Measurements from ENCODE around the gene POM121. TPM values are rescaled to one million over a fixed set of nuclear protein-coding genes. Genes with fewer than 3 reads are reported as not detected.
A peak's percentile ranks its signal among the peaks of the same experiment; 100 is the strongest.
"Not testable (repeated sequence)": the region's sequence is repeated elsewhere in the genome, so short reads cannot be mapped to it uniquely, and the experiment has no call there.

POM121 gene
- 10 to 100 TPM; 12.1 to 66.3 (median 23.9) TPM for total RNA-seq
- 1 to 10 TPM; 7.5 to 9.8 (median 7.5) TPM for polyA plus RNA-seq
- long read RNA-seq, donor 1, partial matches to known transcripts: 9 of 9 reads
- long read RNA-seq, donor 1, other reads (novel, unspliced or antisense): 0 of 9 reads
- long read RNA-seq, donor 2: 0 reads
- long read RNA-seq, donor 3, partial matches to known transcripts: 0 of 1 reads
- long read RNA-seq, donor 3, other reads (novel, unspliced or antisense): 0 of 1 reads
- long read RNA-seq, donor 4: 0 reads
- long read RNA-seq, donor 5, partial matches to known transcripts: 5 of 5 reads
- long read RNA-seq, donor 5, other reads (novel, unspliced or antisense): 0 of 5 reads
- long read RNA-seq, donor 6, partial matches to known transcripts: 6 of 6 reads
- long read RNA-seq, donor 6, other reads (novel, unspliced or antisense): 0 of 6 reads
- long read RNA-seq, donor 7, partial matches to known transcripts: 5 of 5 reads
- long read RNA-seq, donor 7, other reads (novel, unspliced or antisense): 0 of 5 reads
- long read RNA-seq, donor 8, partial matches to known transcripts: 5 of 5 reads
- long read RNA-seq, donor 8, other reads (novel, unspliced or antisense): 0 of 5 reads
- long read RNA-seq, donor 9, partial matches to known transcripts: 5 of 5 reads
- long read RNA-seq, donor 9, other reads (novel, unspliced or antisense): 0 of 5 reads
- long read RNA-seq, donor 10: 0 reads

DNA sequence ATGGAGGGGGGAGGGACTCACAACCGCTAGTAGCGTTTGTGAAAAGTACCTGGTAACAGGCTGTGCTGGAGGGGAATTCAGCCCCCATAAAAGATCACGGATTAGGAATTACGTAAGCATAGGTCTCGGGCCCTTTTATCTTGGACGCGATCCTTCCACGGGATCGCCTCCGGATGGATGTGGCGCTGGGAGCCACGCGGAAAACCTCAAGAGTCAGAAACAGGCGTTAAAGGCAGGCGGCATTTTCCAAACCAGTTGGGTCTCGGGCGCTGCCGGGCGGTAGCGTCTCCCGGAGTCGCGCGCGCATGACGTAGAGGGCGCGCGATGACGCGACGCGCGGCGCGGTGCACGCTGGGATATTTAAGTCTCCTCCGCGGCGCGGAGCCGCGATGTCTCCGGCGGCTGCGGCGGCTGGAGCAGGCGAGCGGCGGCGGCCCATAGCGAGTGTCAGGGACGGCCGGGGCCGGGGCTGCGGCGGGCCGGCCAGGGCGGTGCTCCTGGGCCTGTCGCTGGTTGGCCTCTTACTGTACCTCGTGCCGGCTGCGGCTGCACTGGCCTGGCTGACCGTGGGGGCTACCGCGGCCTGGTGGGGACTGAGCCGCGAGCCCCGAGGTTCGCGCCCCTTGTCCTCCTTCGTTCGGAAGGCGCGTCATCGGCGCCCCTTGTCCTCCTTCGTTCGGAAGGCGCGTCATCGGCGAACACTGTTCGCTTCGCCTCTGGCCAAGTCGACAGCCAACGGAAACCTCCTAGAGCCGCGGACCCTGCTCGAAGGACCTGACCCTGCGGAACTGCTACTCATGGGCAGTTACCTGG is at the start of gene POM121:
POM121 (plus strand) TSS at position 363 of the 813 bp plus-strand sequence; CDS start at position 390, 27 bp downstream.
- TF ChIP-seq CTCF (IDR thresholded peaks at IDR 0.05): no peak
- TF ChIP-seq POLR2AphosphoS5 (IDR thresholded peaks at IDR 0.05): peak; percentile 61 to 84 (median 71)
- no peak for TF ChIP-seq POLR2A (IDR thresholded peaks at IDR 0.05)
- no peak for TF ChIP-seq EP300 (IDR thresholded peaks at IDR 0.05)
- Histone ChIP-seq H3K4me1 (peaks cover 19 to 36% (median 29%) of the 10 kb centered on the region in 4 donors), H3K27me3 (no peaks in the 10 kb centered on the region), H3K36me3 (peaks cover 30 to 46% (median 35%) of the 10 kb centered on the region in 4 donors), H3K27ac (peak within 1 kb of the TSS; percentile 73 to 97 (median 96)), H3K4me3 (peak within 1 kb of the TSS; percentile 80 to 90 (median 88)), H3K9me3 (no peaks in the 10 kb centered on the region)
- intact Hi-C loops (cut with DNase I; ENCODE audit: low total_unique reads): no loop called here
- peak; percentile 90 to 96 for DNase-seq
- 0 to 1% (median 0%) methylated on average over 29 to 91 of the region's 91 CpGs for WGBS, 5 donors

DNA sequence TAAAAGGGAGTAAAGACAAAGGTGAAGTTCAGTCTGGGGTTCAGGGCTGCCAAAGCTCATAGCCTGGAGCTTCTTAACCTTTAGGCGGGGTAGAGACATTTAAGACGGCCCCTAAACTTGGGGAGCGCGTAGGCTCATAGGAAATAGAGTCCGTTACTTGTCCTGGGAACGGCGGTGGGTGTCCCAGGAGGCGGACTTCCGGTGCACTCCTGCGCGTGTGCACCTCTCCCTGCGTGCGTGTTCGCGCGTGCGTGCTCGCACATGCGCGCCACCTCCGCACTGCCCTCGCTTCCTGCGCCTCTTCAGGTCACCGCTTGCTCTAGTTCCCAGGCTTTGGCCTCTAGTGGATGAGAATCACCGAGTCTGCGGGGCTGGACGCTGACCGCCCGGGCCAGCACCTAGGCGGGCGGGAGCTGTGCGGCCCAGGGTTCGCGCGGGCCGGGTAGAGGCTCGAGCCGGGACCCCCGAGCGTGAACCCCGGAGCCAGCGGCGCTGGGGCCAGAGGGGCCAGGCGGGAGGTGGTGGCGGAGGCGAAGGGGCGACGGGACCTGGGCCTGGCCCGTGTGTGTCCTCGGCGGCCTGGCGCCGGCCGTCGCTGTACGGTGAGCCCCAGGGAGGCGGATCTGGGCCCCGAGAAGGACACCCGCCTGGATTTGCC is 45.7 kb upstream of the POM121 start:
- peak; percentile 80 to 91 for DNase-seq
- H3K27me3 ChIP-seq; H3K9me3 ChIP-seq; intact Hi-C loops (cut with DNase I; ENCODE audit: low total_unique reads): not testable (repeated sequence)
- TF ChIP-seq POLR2AphosphoS5 (IDR thresholded peaks at IDR 0.05): peak; percentile 93 to 95 (median 94)
- peak in 1 of 7 experiments; percentile 9 for TF ChIP-seq CTCF (IDR thresholded peaks at IDR 0.05)
- Histone ChIP-seq H3K36me3 (peaks cover 0 to 13% (median 10%) of the 10 kb centered on the region in 4 donors), H3K4me1 (peaks cover 0 to 16% (median 8%) of the 10 kb centered on the region in 4 donors), H3K4me3 (peak overlapping the region; percentile 63 to 89 (median 74)), H3K27ac (peak overlapping the region; percentile 90 to 95 (median 92))
- 0% methylated on average over 4 to 54 of the region's 59 CpGs for WGBS, 5 donors

- 0 to 1% (median 0%) methylated on average over 15 to 35 of the region's 35 CpGs for WGBS, 5 donors
Observed at GRCh38 chr7:72879737-72880215, 45.1 kb upstream of the POM121 start.

GRCh38 chr7:72891750-72892149 is 33.1 kb upstream of the POM121 start:
- intact Hi-C loops (cut with DNase I; ENCODE audit: low total_unique reads); H3K4me1 ChIP-seq; DNase-seq; H3K4me3 ChIP-seq; H3K9me3 ChIP-seq; H3K27ac ChIP-seq; H3K27me3 ChIP-seq: not testable (repeated sequence)
- WGBS, 5 donors: 85 to 89% (median 87%) methylated on average over 4 of the region's 4 CpGs
- H3K36me3 ChIP-seq: peaks cover 31 to 65% (median 59%) of the 10 kb centered on the region in 4 donors

More at GRCh38 chr7:72879737-72880215, 45.1 kb upstream of the POM121 start:
- Histone ChIP-seq H3K36me3 (peaks cover 0 to 13% (median 10%) of the 10 kb centered on the region in 4 donors), H3K4me3 (peak overlapping the region; percentile 63 to 89 (median 74)), H3K27ac (peak overlapping the region; percentile 90 to 95 (median 92)), H3K4me1 (peaks cover 0 to 16% (median 8%) of the 10 kb centered on the region in 4 donors)
- peak in 2 of 3 donors; percentile 32 to 51 for TF ChIP-seq POLR2AphosphoS5 (IDR thresholded peaks at IDR 0.05)
- intact Hi-C loops (cut with DNase I; ENCODE audit: low total_unique reads); H3K27me3 ChIP-seq; H3K9me3 ChIP-seq: not testable (repeated sequence)
- DNase-seq: peak; percentile 57 to 81

DNA sequence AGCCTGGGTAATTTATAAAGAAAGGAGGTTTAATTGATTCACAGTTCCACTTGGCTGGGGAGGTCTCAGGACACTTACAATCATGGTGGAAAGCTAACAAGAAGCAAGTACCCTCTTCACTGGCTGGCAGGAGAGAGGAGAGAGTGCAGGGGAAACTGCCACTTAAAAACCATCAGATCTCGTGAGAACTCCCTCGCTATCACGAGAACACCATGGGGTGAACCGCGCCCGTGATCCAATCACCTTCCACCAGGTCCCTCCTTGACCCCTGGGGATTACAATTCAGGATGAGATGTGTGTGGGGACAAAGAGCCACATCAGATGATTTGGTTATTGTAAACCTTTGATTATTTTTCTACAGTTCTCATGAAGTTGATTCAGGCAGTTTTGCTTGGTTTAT is 20.2 kb upstream of the POM121 start:
- 91 to 95% (median 93%) methylated on average over 6 of the region's 6 CpGs for WGBS, 5 donors
- not testable (repeated sequence) for H3K4me1 ChIP-seq, H3K27me3 ChIP-seq, DNase-seq, H3K27ac ChIP-seq, H3K9me3 ChIP-seq, H3K4me3 ChIP-seq
- H3K36me3 ChIP-seq: peaks cover 19 to 75% (median 66%) of the 10 kb centered on the region in 4 donors
- intact Hi-C loops (cut with DNase I; ENCODE audit: low total_unique reads): loop anchor here (10.0 kb wide), 1 partner anchor 90 kb away; no protein-coding TSS in a partner anchor

GRCh38 chr7:72908422-72908821 is 16.5 kb upstream of the POM121 start:
- H3K27ac ChIP-seq: not testable (repeated sequence)
- intact Hi-C loops (cut with DNase I; ENCODE audit: low total_unique reads): loop anchor here (10.0 kb wide), 1 partner anchor 94 kb away; no protein-coding TSS in a partner anchor

DNA sequence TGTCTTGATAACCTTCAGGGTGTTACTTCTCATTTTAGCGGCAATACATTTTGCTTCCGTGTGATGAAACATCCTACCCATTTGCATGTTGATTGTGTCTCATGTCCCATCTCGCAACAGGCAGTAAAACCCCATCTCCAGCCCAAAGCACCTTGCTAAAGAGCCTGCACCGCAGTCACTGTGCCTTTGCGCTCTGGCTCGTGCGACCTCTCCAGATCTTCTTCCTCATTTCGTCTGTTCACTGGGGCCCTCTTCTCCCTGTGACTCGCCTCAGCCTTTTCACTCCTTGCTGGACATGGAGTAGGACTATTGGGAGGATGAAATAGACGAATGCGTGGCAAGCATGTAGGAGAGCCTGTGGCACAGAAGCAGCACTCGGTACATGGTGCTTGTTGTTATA is 13.5 kb upstream of the POM121 start:
- H3K4me3 ChIP-seq; intact Hi-C loops (cut with DNase I; ENCODE audit: low total_unique reads); DNase-seq; H3K9me3 ChIP-seq; H3K27me3 ChIP-seq; H3K27ac ChIP-seq: not testable (repeated sequence)
- WGBS, 5 donors: 80 to 93% (median 87%) methylated on average over 9 to 10 of the region's 12 CpGs
- Histone ChIP-seq H3K36me3 (peaks cover 4 to 44% (median 41%) of the 10 kb centered on the region in 4 donors), H3K4me1 (peaks cover 0 to 12% (median 6%) of the 10 kb centered on the region in 4 donors)

More at GRCh38 chr7:72908422-72908821, 16.5 kb upstream of the POM121 start:
- H3K36me3 ChIP-seq: peaks cover 5 to 61% (median 49%) of the 10 kb centered on the region in 4 donors
- DNase-seq, H3K4me3 ChIP-seq, H3K4me1 ChIP-seq, H3K27me3 ChIP-seq, H3K9me3 ChIP-seq: not testable (repeated sequence)
- 92 to 95% (median 93%) methylated on average over 10 of the region's 10 CpGs for WGBS, 5 donors

GRCh38 chr7:72913750-72914149 is 11.1 kb upstream of the POM121 start:
- H3K4me1 ChIP-seq: peaks cover 0 to 15% (median 8%) of the 10 kb centered on the region in 4 donors
- H3K4me3 ChIP-seq; H3K27ac ChIP-seq; H3K27me3 ChIP-seq; DNase-seq; H3K9me3 ChIP-seq; intact Hi-C loops (cut with DNase I; ENCODE audit: low total_unique reads): not testable (repeated sequence)
- H3K36me3 ChIP-seq: peaks cover 4 to 48% (median 40%) of the 10 kb centered on the region in 4 donors
- WGBS, 5 donors: 83 to 88% (median 86%) methylated on average over 10 of the region's 10 CpGs

All from stomach (tissue), 19 donors.